K562 (cell line): ENCODE measurements around the gene PLCB4.

Source experiments
- CTCF ChIP-seq, 3 experiments: IDR thresholded peaks in 2 of 3; conservative IDR thresholded peaks in 1 of 3; 2 replicates each; pipeline ENCODE4 v1.5.1; 2011 to 2012; ENCODE audit warnings: low read length in 3 of 3, mild to moderate bottlenecking in 3 of 3, control low read depth in 2 of 3, improper control_type of control experiment in 1 of 3, inconsistent platforms in 1 of 3, low read depth in 1 of 3, mixed read lengths in 1 of 3, moderate library complexity in 1 of 3; ENCODE audit not compliant: insufficient read depth in 2 of 3
- FOSL1 ChIP-seq: fragments of 200-800 bp; sonication (Bioruptor generic); conservative IDR thresholded peaks from 2 replicates; pipeline ENCODE4 v1.6.1; 2016; ENCODE audit warnings: missing genetic modification characterization, missing compliant biosample characterization
- FOXM1 ChIP-seq, 2 experiments: fragments of 450-650 bp in 1 of 2; sonication (generic) in 1 of 2; formaldehyde crosslinking in 1 of 2; IDR thresholded peaks; 2 replicates each; pipeline versions ENCODE4 v1.6.1 to v1.9.0; 2017 to 2022; ENCODE audit warnings: low read depth in 2 of 2, mild to moderate bottlenecking in 2 of 2, missing genetic modification reagents in 1 of 2, moderate library complexity in 1 of 2
- L3MBTL2 ChIP-seq: fragments of 450-650 bp; IDR thresholded peaks from 2 replicates; pipeline ENCODE4 v1.6.1; 2016; ENCODE audit warnings: mild to moderate bottlenecking, moderate library complexity
- POLR2AphosphoS5 ChIP-seq: IDR thresholded peaks from 2 replicates; pipeline ENCODE4 v1.6.1; 2011; ENCODE audit warnings: mild to moderate bottlenecking, low read depth, low read length, moderate library complexity; ENCODE audit not compliant: control insufficient read depth, insufficient read depth
- RNF2 ChIP-seq: sonication (generic); IDR thresholded peaks from 2 replicates; pipeline ENCODE4 v1.6.1; 2016
- SIN3A ChIP-seq, 2 experiments: fragments of 150-350 bp in 1 of 2; IDR thresholded peaks; 2 replicates each; pipeline ENCODE4 v1.6.1; 2011 to 2016; ENCODE audit warnings: borderline replicate concordance in 2 of 2, low read depth in 2 of 2, low read length in 2 of 2, mild to moderate bottlenecking in 2 of 2, moderate library complexity in 2 of 2; ENCODE audit not compliant: control insufficient read depth in 1 of 2
- THAP12 ChIP-seq: fragments of 250-450 bp; sonication (Bioruptor Pico); IDR thresholded peaks from 2 replicates; pipeline ENCODE4 v1.9.0; 2021; ENCODE audit warnings: mild to moderate bottlenecking, inconsistent platforms
- USF2 ChIP-seq: sonication (generic); formaldehyde crosslinking; IDR thresholded peaks from 2 replicates; pipeline ENCODE4 v1.5.0; 2020; ENCODE audit warnings: missing genetic modification reagents
- ZBTB33 ChIP-seq: sonication (generic); formaldehyde crosslinking; IDR thresholded peaks from 2 replicates; pipeline ENCODE4 v1.8.1; 2023; ENCODE audit warnings: mild to moderate bottlenecking, missing genetic modification reagents
- ZNF124 ChIP-seq: sonication (generic); formaldehyde crosslinking; IDR thresholded peaks from 2 replicates; pipeline ENCODE4 v1.8.1; 2022; ENCODE audit warnings: missing genetic modification reagents
- ZNF398 ChIP-seq: fragments of 250-450 bp; sonication (Bioruptor Pico); IDR thresholded peaks from 2 replicates; pipeline ENCODE4 v1.8.0; 2021; ENCODE audit warnings: moderate library complexity, mild to moderate bottlenecking, inconsistent platforms

GRCh38 chr20:9329355-9330101, 260.6 kb downstream of the PLCB4 start:
- TF ChIP-seq CTCF (IDR thresholded peaks at IDR 0.05 in 2 of 3, conservative IDR thresholded peaks at IDR 0.05 in 1 of 3; ENCODE audit: insufficient read depth in 2 of 3, low read depth in 1 of 3, low read length in 3 of 3) (no peak), ZNF398 (CRISPR knock-in tag) (no peak), ZBTB33 (no peak), FOSL1 (tag) (no peak), THAP12 (CRISPR knock-in tag) (no peak), FOXM1 (IDR thresholded peaks at IDR 0.05; ENCODE audit: low read depth) (no peak), FOXM1 (CRISPR knock-in tag; IDR thresholded peaks at IDR 0.05; ENCODE audit: low read depth) (no peak), SIN3A (IDR thresholded peaks at IDR 0.05; ENCODE audit: borderline replicate concordance in 2 of 2, control insufficient read depth in 1 of 2, low read depth in 2 of 2, low read length in 2 of 2) (no peak), ZNF124 (no peak), RNF2 (no peak), POLR2AphosphoS5 (no peak), USF2 (CRISPR knock-in tag) (no peak), L3MBTL2 (no peak)
